Fibroblast of lung (primary cell): Measurements from ENCODE around the gene SNX33. TPM values are rescaled to one million over a fixed set of nuclear protein-coding genes. Genes with fewer than 3 reads are reported as not detected.

ENCODE experiments used
- DNase-seq, 2 donors: peaks; one replicate each; pipeline versions ENCODE4 v3.0.0 to v3.0.0-alpha.2; 2010; ENCODE audit warnings: low read depth in 2 of 2
- H2AFZ ChIP-seq: 2 replicates; pipeline ENCODE4 v1.5.1; 2012; ENCODE audit warnings: low read length, control low read depth, inconsistent platforms
- H3K27ac ChIP-seq: 2 replicates; pipeline ENCODE4 v1.5.1; 2011; ENCODE audit warnings: low read length, control low read depth; ENCODE audit not compliant: insufficient read depth
- H3K27me3 ChIP-seq: 2 replicates; pipeline ENCODE4 v1.5.1; 2011; ENCODE audit warnings: mild to moderate bottlenecking, low read length; ENCODE audit not compliant: control insufficient read depth, insufficient read depth
- H3K36me3 ChIP-seq: 2 replicates; pipeline ENCODE4 v1.5.1; 2011; ENCODE audit warnings: low read length; ENCODE audit not compliant: control insufficient read depth, insufficient read depth
- H3K4me1 ChIP-seq: 2 replicates; pipeline ENCODE4 v1.5.1; 2011; ENCODE audit warnings: low read length; ENCODE audit not compliant: control insufficient read depth, insufficient read depth; ENCODE audit errors: extremely low read depth
- H3K4me2 ChIP-seq: 2 replicates; pipeline ENCODE4 v1.5.1; 2011; ENCODE audit warnings: low read length, control low read depth; ENCODE audit not compliant: insufficient read depth; ENCODE audit errors: extremely low read depth
- H3K4me3 ChIP-seq, 4 experiments: fragments of 200-600 bp in 1 of 4; sonication (generic) in 1 of 4; replicated peaks in 1 of 4; 2 replicates each; pipeline ENCODE4 v1.5.1; 2011 to 2016; ENCODE audit warnings: low read length in 4 of 4, low read depth in 3 of 4, mild to moderate bottlenecking in 3 of 4, control low read depth in 2 of 4, inconsistent platforms in 1 of 4, mixed read lengths in 1 of 4; ENCODE audit not compliant: insufficient read depth in 1 of 4; ENCODE audit errors: control extremely low read depth in 1 of 4
- H3K79me2 ChIP-seq: 2 replicates; pipeline ENCODE4 v1.5.1; 2012; ENCODE audit warnings: mild to moderate bottlenecking, low read length, inconsistent platforms; ENCODE audit not compliant: control insufficient read depth, insufficient read depth
- H3K9ac ChIP-seq: 2 replicates; pipeline ENCODE4 v1.5.1; 2011; ENCODE audit warnings: mild to moderate bottlenecking, low read length, control low read depth; ENCODE audit not compliant: insufficient read depth
- H3K9me3 ChIP-seq: 2 replicates; pipeline ENCODE4 v1.5.1; 2012; ENCODE audit warnings: low read depth, low read length; ENCODE audit not compliant: control insufficient read depth, insufficient read depth
- H4K20me1 ChIP-seq: 2 replicates; pipeline ENCODE4 v1.5.1; 2011; ENCODE audit warnings: low read length; ENCODE audit not compliant: control insufficient read depth, insufficient read depth; ENCODE audit errors: extremely low read depth
- CTCF ChIP-seq, 2 donors: IDR thresholded peaks in 1 of 2; conservative IDR thresholded peaks in 1 of 2; 1 replicate in 1 of 2; 2 replicates in 1 of 2; pipeline ENCODE4 v1.5.1; 2011 to 2012; ENCODE audit warnings: low read length in 2 of 2, control low read depth in 1 of 2, inconsistent platforms in 1 of 2, low read depth in 1 of 2, mild to moderate bottlenecking in 1 of 2
- EZH2 ChIP-seq: IDR thresholded peaks from 2 replicates; pipeline ENCODE4 v1.5.1; 2012; ENCODE audit warnings: low read length, control low read depth, mild to moderate bottlenecking; ENCODE audit errors: missing control alignments
- polyA plus RNA-seq, 2 donors: library from polyadenylated mRNA; depleted of rRNA in 1 of 2; stranded (reverse) in 1 of 2; unstranded in 1 of 2; fragments of >200 nt; gene quantifications; 2 replicates each; pipeline ENCODE4 v1.2.1, GENCODE V29; 2011 to 2012; ENCODE audit warnings: missing spikeins in 1 of 2
- total RNA-seq: library from RNA; depleted of rRNA; stranded (reverse); fragments of >200 nt; gene quantifications from 2 replicates; pipeline ENCODE4 v1.2.1, GENCODE V29; 2014

SNX33 gene
- total and polyA plus RNA-seq, 2 donors (not counting 1 experiment from before 2014, with no cell fraction given), result 17.5 to 24.6 TPM

- no peak overlapping the region for H3K9ac ChIP-seq
- H3K27me3 ChIP-seq, result no peaks in the 10 kb centered on the region
- H4K20me1 ChIP-seq, result no peaks in the 10 kb centered on the region
- no peak overlapping the region for H3K27ac ChIP-seq
- H3K79me2 ChIP-seq, result peaks cover 86% of the 10 kb centered on the region
- H2AFZ ChIP-seq, result no peak overlapping the region
- DNase-seq, result no peak
- H3K4me1 ChIP-seq, result peaks cover 35% of the 10 kb centered on the region
- no peak overlapping the region for H3K4me2 ChIP-seq
- TF ChIP-seq CTCF (conservative IDR thresholded peaks at IDR 0.05 in 1 of 2, IDR thresholded peaks at IDR 0.05 in 1 of 2; ENCODE audit: low read depth in 1 of 2, low read length in 2 of 2), result no peak
- TF ChIP-seq EZH2, result no peak
- no peaks in the 10 kb centered on the region for H3K9me3 ChIP-seq
- H3K36me3 ChIP-seq, result peaks cover 24% of the 10 kb centered on the region
- H3K4me3 ChIP-seq, result no peak overlapping the region
Measured at GRCh38 chr15:75654201-75654907, 6.6 kb downstream of the SNX33 start.

DNA sequence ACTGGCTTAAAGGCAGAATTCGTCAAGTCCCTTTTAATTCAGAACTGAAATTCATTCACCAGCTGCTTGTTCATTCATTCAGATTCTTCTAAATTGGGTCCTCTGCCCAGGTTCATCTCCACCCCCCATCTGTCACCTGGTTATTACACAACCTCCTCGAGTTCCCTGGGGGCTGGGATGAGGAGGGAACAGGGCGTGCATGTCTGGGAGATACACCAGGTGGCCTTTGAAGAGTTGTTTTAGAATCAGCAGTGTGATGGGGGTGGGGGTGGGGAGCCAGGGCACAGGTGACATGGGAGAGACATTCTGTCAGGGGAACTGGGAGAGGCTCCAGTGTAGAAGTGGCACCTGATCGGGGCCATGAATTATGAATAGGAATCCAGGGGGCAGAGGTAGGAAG is 8.2 kb downstream of the SNX33 start:
- Histone ChIP-seq H3K9me3 (no peaks in the 10 kb centered on the region), H3K27ac (no peak overlapping the region), H3K4me1 (peaks cover 35% of the 10 kb centered on the region), H3K4me3 (no peak overlapping the region), H3K4me2 (no peak overlapping the region), H3K27me3 (no peaks in the 10 kb centered on the region), H3K36me3 (peaks cover 23% of the 10 kb centered on the region), H3K9ac (no peak overlapping the region), H4K20me1 (no peaks in the 10 kb centered on the region), H2AFZ (no peak overlapping the region), H3K79me2 (peaks cover 72% of the 10 kb centered on the region)
- DNase-seq, result no peak
- TF ChIP-seq EZH2, result no peak
- no peak for TF ChIP-seq CTCF (conservative IDR thresholded peaks at IDR 0.05 in 1 of 2, IDR thresholded peaks at IDR 0.05 in 1 of 2; ENCODE audit: low read depth in 1 of 2, low read length in 2 of 2)

- Histone ChIP-seq H3K27me3 (no peaks in the 10 kb centered on the region), H3K4me2 (no peak overlapping the region), H3K36me3 (peaks cover 23% of the 10 kb centered on the region), H3K27ac (no peak overlapping the region), H3K4me3 (no peak overlapping the region), H3K9me3 (no peaks in the 10 kb centered on the region), H3K79me2 (peaks cover 68% of the 10 kb centered on the region), H2AFZ (no peak overlapping the region), H4K20me1 (no peaks in the 10 kb centered on the region), H3K4me1 (peaks cover 33% of the 10 kb centered on the region), H3K9ac (no peak overlapping the region)
- DNase-seq, result no peak
- TF ChIP-seq EZH2 (no peak), CTCF (conservative IDR thresholded peaks at IDR 0.05 in 1 of 2, IDR thresholded peaks at IDR 0.05 in 1 of 2; ENCODE audit: low read depth in 1 of 2, low read length in 2 of 2) (no peak)
Measured at GRCh38 chr15:75656331-75656730, 8.6 kb downstream of the SNX33 start.
